Rectal smooth muscle tissue (tissue), 1 donor: ENCODE data around the gene ATF6.

Experiments
- H3K27ac ChIP-seq: one replicate; pipeline ENCODE4 v1.7.0; 2013; ENCODE audit warnings: low read depth, low read length, inconsistent platforms
- H3K27me3 ChIP-seq: one replicate; pipeline ENCODE4 v1.7.0; 2013; ENCODE audit warnings: low read length; ENCODE audit not compliant: control insufficient read depth, insufficient read depth
- H3K36me3 ChIP-seq: one replicate; pipeline ENCODE4 v1.7.0; 2013; ENCODE audit warnings: low read length; ENCODE audit not compliant: control insufficient read depth, insufficient read depth
- H3K4me1 ChIP-seq: one replicate; pipeline ENCODE4 v1.7.0; 2013; ENCODE audit warnings: low read length; ENCODE audit not compliant: control insufficient read depth, insufficient read depth
- H3K4me3 ChIP-seq: one replicate; pipeline ENCODE4 v1.7.0; 2013; ENCODE audit warnings: low read length
- H3K9ac ChIP-seq: one replicate; pipeline ENCODE4 v1.7.0; 2013; ENCODE audit warnings: low read length

The ATF6 gene

DNA sequence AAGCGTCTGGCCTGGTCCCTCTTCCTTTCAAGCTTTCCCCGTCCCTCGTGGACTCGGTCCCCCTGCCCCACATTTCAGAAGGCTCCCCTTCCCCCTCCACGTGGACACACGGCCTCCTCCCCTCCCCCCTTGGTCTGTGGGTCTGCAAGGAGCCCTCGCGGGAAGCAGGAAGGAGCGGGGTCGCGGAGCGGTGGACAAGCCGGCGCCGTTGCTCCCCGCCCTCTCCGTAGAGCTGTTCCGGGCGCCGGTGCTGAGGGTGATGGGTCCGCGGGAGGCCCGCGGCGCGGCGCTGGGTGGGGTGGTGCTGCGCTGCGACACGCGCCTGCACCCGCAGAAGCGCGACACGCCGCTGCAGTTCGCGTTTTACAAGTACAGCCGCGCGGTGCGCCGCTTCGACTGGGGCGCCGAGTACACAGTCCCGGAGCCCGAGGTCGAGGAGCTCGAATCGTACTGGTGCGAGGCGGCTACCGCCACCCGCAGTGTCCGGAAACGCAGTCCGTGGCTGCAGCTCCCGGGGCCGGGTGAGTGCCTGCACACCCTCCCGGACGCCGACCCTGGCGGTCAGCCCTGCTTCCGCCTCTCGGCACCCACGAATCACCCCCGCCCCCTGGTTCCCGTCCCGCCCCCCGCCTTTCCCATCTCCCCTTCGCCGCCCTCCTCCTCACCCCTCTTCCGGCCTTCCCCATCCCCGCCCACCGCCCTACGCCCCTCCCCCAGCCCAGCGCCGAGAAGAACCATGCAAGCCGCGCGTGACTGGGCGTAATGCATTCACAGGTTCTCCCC lies 39.5 kb upstream of the ATF6 start:
- Histone ChIP-seq H3K27ac (peak overlapping the region; percentile 64), H3K27me3 (peaks cover 3% of the 10 kb centered on the region), H3K9ac (peak overlapping the region; percentile 59)

GRCh38 chr1:161727256-161727924 lies 38.7 kb upstream of the ATF6 start:
- peak overlapping the region; percentile 62 for H3K27ac ChIP-seq
- no peaks in the 10 kb centered on the region for H3K4me1 ChIP-seq
- peak overlapping the region; percentile 73 for H3K4me3 ChIP-seq
- H3K9ac ChIP-seq, result peak overlapping the region; percentile 49
- H3K36me3 ChIP-seq, result no peaks in the 10 kb centered on the region
- H3K27me3 ChIP-seq, result peaks cover 3% of the 10 kb centered on the region

More for the DNA sequence above, 39.5 kb upstream of the ATF6 start:
- H3K4me3 ChIP-seq, result peak overlapping the region; percentile 83
- no peaks in the 10 kb centered on the region for H3K4me1 ChIP-seq
- no peaks in the 10 kb centered on the region for H3K36me3 ChIP-seq

DNA sequence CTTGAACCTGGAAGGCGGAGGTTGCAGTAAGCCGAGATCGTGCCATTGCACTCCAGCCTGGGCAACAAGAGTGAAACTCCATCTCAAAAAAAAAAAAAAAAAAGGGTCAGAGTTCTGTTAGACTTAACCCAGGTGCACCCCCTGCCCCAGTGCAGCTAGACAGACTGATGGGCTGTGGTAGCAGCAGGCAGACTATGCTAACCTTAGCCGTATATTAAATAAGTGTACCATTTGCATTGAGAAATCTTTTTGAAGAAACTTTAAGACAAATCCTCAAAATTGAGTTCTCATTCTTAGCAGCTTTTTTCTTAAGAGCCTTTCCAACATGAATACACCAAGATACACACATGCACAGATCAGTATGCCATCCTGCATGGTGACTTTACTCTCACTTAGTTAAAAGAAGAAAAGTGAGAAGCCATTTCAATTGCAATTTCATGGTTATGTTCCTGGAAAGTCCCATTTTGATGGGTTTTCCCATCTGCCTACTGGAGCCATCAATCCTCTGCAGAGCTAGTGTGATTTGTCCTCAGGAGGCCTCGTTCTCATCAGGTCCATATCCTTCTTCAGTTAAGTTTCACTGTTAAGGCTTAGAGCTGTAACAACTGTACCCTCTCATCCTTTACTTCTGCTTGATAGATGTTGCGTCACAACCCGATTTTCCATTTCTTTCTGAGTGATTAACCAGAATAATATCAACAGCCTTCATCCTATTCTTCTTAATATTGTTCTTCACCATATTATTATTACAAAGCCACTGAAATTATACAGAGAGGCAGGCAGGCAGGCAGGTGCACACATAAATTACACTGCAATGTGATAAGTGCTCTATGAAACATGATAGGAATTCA lies 37.5 kb upstream of the ATF6 start:
- Histone ChIP-seq H3K4me3 (no peak overlapping the region), H3K27ac (no peak overlapping the region), H3K9ac (no peak overlapping the region), H3K27me3 (no peaks in the 10 kb centered on the region), H3K4me1 (no peaks in the 10 kb centered on the region), H3K36me3 (no peaks in the 10 kb centered on the region)

DNA sequence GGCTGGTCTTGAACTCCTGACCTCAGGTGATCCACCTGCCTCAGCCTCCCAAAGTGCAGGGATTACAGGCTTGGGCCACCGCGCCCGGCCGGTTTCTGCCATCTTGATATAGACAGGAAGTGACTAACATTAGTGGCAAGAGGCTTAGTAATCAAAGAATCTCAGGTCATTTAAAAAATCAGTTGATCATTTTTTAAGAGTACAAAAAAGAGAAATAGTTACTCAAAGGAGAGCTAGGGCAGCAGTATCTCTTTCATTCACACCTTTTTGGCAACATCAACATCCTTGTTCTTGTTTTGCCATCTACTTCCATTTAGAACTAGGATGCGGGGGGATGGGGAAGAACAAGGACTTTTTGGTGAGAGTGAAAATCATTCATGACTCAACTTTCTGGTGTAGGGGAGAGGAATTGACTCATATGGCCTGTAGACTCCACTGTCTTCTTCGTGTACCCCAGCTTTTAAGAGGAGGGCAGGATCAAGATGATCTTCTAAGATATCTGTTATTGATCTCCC lies 36.0 kb upstream of the ATF6 start:
- no peak overlapping the region for H3K27ac ChIP-seq
- no peak overlapping the region for H3K4me3 ChIP-seq
- no peaks in the 10 kb centered on the region for H3K36me3 ChIP-seq
- no peaks in the 10 kb centered on the region for H3K4me1 ChIP-seq
- H3K9ac ChIP-seq, result no peak overlapping the region
- no peaks in the 10 kb centered on the region for H3K27me3 ChIP-seq

- Histone ChIP-seq H3K27me3 (no peaks in the 10 kb centered on the region), H3K36me3 (no peaks in the 10 kb centered on the region), H3K27ac (no peak overlapping the region), H3K4me1 (no peaks in the 10 kb centered on the region), H3K9ac (no peak overlapping the region), H3K4me3 (no peak overlapping the region)
Observed at GRCh38 chr1:161731241-161731640, 34.9 kb upstream of the ATF6 start.

DNA sequence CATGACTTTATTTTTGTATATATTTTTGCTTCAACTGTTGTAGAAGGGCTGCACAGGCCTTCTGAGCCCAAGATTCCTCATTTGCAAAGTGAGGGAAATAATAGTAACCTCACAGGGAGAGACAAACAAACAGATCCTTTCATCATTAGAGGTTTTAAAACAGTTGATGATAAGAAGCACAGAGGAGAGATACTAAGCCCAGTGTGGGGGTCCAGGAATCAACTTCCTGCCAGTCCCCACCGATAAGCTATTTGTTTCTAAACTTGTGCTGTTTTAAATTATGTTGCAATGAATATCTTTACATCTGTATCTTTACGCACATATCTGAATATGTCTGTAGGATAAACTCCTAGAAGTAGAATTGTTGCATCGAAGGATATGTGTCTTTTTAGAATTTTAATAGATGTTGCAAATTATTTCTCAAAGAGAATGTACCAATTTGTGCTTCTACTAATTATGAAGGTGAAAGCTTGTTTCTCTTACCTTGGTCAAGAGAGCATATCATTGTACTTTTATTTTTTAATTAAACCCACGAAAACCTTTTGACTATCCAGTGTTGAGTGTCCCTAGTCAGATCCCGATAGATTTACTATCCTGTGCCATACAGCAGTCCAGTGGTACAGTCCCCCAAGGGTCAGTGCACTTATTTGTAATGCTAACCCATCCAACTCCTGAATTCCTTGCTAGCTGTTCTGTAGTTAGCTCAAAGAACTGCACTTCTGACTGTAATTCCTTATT lies 34.0 kb upstream of the ATF6 start:
- Histone ChIP-seq H3K36me3 (no peaks in the 10 kb centered on the region), H3K27ac (no peak overlapping the region), H3K4me1 (no peaks in the 10 kb centered on the region), H3K9ac (no peak overlapping the region), H3K4me3 (no peak overlapping the region), H3K27me3 (no peaks in the 10 kb centered on the region)

DNA sequence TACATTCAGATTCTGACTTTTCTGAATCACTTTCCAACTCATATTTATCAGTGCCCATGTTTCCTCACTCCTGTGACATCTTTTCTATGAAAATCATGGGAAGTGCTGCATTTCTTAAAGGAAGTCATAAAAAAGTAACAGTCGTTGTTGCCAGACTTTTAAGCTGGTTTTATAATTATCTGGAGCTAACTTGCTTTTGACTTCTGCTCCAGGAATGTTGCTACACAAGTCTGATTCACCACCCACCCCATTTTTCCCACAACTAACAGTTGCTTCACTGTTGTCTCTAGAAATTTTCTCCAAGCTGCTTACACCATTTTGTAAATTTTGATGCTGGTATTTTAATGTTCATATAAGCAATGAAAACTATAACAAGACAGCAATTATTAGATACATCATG lies 32.6 kb upstream of the ATF6 start:
- Histone ChIP-seq H3K9ac (no peak overlapping the region), H3K36me3 (no peaks in the 10 kb centered on the region), H3K27ac (no peak overlapping the region), H3K27me3 (no peaks in the 10 kb centered on the region), H3K4me3 (no peak overlapping the region), H3K4me1 (no peaks in the 10 kb centered on the region)

GRCh38 chr1:161735837-161736236 lies 30.3 kb upstream of the ATF6 start:
- Histone ChIP-seq H3K27ac (no peak overlapping the region), H3K27me3 (no peaks in the 10 kb centered on the region), H3K4me1 (no peaks in the 10 kb centered on the region), H3K4me3 (no peak overlapping the region), H3K36me3 (no peaks in the 10 kb centered on the region), H3K9ac (no peak overlapping the region)

DNA sequence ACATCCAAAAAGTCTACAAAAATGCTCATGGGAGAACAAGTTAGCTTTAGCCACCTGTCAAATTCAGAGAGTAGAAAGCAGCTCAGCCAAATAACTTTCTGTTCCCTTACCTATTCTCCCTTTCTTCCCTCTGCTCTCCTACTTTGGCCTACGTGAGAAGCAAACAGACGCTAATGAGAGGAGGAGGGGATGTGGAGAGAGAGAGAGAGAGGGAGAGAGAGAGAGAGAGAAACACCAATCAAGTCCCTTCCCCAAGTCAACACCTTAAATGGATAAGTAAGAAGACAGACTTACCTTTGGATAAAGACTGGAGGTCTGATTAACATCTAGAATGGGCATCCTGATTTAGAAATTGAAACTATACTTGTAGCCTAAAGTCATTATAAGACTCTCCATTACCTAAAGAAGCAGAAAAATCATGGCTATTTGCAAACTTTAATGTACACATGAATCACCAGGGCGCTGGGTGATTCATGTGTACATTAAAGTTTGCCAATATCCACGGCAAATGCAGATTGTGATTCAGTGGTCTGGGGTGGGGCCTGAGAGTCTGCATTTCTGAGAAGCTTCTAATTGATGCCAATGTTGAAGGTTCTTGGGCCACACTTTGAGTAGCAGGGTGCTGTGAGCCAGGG lies 29.7 kb upstream of the ATF6 start:
- H3K36me3 ChIP-seq, result no peaks in the 10 kb centered on the region
- H3K27me3 ChIP-seq, result no peaks in the 10 kb centered on the region
- H3K27ac ChIP-seq, result no peak overlapping the region
- H3K9ac ChIP-seq, result no peak overlapping the region
- no peak overlapping the region for H3K4me3 ChIP-seq
- H3K4me1 ChIP-seq, result no peaks in the 10 kb centered on the region

DNA sequence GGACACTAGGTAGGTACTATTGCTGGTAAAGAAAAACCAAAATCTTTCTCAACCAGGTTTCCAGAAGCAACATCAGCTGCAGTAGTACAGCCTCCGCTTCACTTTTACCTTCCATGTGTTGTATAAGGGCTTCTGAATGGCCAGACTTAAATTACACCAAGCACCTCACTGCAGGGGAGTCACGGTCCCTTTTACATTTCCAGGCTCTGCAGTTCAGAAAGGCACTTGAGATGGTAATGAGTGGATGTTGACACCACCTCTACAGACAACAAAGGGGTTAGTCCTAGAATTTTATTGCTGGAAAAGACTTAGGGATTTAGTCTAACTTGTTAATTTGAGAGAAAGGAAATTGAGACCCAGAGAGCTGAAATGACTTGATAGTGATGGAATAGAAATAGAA lies 28.5 kb upstream of the ATF6 start:
- H3K27me3 ChIP-seq, result no peaks in the 10 kb centered on the region
- H3K4me3 ChIP-seq, result no peak overlapping the region
- H3K9ac ChIP-seq, result no peak overlapping the region
- no peaks in the 10 kb centered on the region for H3K4me1 ChIP-seq
- H3K27ac ChIP-seq, result no peak overlapping the region
- no peaks in the 10 kb centered on the region for H3K36me3 ChIP-seq

- H3K9ac ChIP-seq, result no peak overlapping the region
- no peaks in the 10 kb centered on the region for H3K27me3 ChIP-seq
- no peaks in the 10 kb centered on the region for H3K4me1 ChIP-seq
- H3K4me3 ChIP-seq, result no peak overlapping the region
- no peak overlapping the region for H3K27ac ChIP-seq
- H3K36me3 ChIP-seq, result no peaks in the 10 kb centered on the region
Observed at GRCh38 chr1:161738627-161739287, 27.4 kb upstream of the ATF6 start.
